Large intestine (tissue), 3 donors: Measurements from ENCODE around the gene LMF1. TPM values are rescaled to one million over a fixed set of nuclear protein-coding genes. Genes with fewer than 3 reads are reported as not detected.

Experiments used
- DNase-seq, 2 donors: peaks; one replicate each; pipeline versions ENCODE4 v3.0.0 to v3.0.0-alpha.2; 2013
- H3K27ac ChIP-seq: one replicate; pipeline ENCODE4 v1.5.1; 2013; ENCODE audit warnings: low read length
- H3K27me3 ChIP-seq: 2 replicates; pipeline ENCODE4 v1.6.1; 2013; ENCODE audit warnings: low read length; ENCODE audit not compliant: control insufficient read depth, insufficient read depth
- H3K36me3 ChIP-seq: 2 replicates; pipeline ENCODE4 v1.6.1; 2013; ENCODE audit warnings: low read length; ENCODE audit not compliant: control insufficient read depth, insufficient read depth
- H3K4me1 ChIP-seq: one replicate; pipeline ENCODE4 v1.6.1; 2013; ENCODE audit warnings: low read length; ENCODE audit not compliant: control insufficient read depth, insufficient read depth
- H3K4me3 ChIP-seq: one replicate; pipeline ENCODE4 v1.5.1; 2013; ENCODE audit warnings: low read length
- H3K9me3 ChIP-seq: one replicate; pipeline ENCODE4 v1.6.1; 2013; ENCODE audit warnings: mild to moderate bottlenecking, low read depth, low read length, moderate library complexity; ENCODE audit not compliant: control insufficient read depth
- WGBS: methylation state at CpG from one replicate; pipeline ENCODE4 v1.1.5; 2013; ENCODE audit warnings: low lambda C conversion rate; ENCODE audit not compliant: insufficient coverage; 5-methylcytosine and 5-hydroxymethylcytosine counted together
- polyA plus RNA-seq: library from polyadenylated mRNA; unstranded; fragments of 120-200 nt; gene quantifications from one replicate; pipeline ENCODE4 v1.2.1, GENCODE V29; 2013

Gene LMF1
- polyA plus RNA-seq, 1 donor: 17.2 TPM

GRCh38 chr16:984736-985636, 14.2 kb upstream of the LMF1 start:
- no CpG with 5 or more reads among the region's 78 CpGs for WGBS
- no peaks in the 10 kb centered on the region for H3K36me3 ChIP-seq
- peaks cover 33% of the 10 kb centered on the region for H3K27me3 ChIP-seq
- DNase-seq: no peak
- no peak overlapping the region for H3K4me3 ChIP-seq
- H3K9me3 ChIP-seq: peaks cover 17% of the 10 kb centered on the region
- no peaks in the 10 kb centered on the region for H3K4me1 ChIP-seq
- no peak overlapping the region for H3K27ac ChIP-seq

- Histone ChIP-seq H3K9me3 (peaks cover 17% of the 10 kb centered on the region), H3K27me3 (peaks cover 41% of the 10 kb centered on the region)
These were observed 13.4 kb upstream of the LMF1 start for GRCh38 chr16:984121-984694.

GRCh38 chr16:983044-984030, 12.6 kb upstream of the LMF1 start:
- Histone ChIP-seq H3K27ac (no peak overlapping the region), H3K4me3 (no peak overlapping the region), H3K27me3 (peaks cover 48% of the 10 kb centered on the region), H3K9me3 (peaks cover 17% of the 10 kb centered on the region), H3K4me1 (no peaks in the 10 kb centered on the region), H3K36me3 (no peaks in the 10 kb centered on the region)
- no CpG with 5 or more reads among the region's 59 CpGs for WGBS
- no peak for DNase-seq

More at GRCh38 chr16:984121-984694, 13.4 kb upstream of the LMF1 start:
- WGBS: no CpG with 5 or more reads among the region's 22 CpGs
- H3K27ac ChIP-seq: no peak overlapping the region
- no peak for DNase-seq
- no peaks in the 10 kb centered on the region for H3K4me1 ChIP-seq
- no peaks in the 10 kb centered on the region for H3K36me3 ChIP-seq
- H3K4me3 ChIP-seq: no peak overlapping the region

GRCh38 chr16:982145-983043, 11.6 kb upstream of the LMF1 start:
- peak in 1 of 2 donors; percentile 31 for DNase-seq
- peak overlapping the region; percentile 6 for H3K4me3 ChIP-seq
- H3K27me3 ChIP-seq: peaks cover 51% of the 10 kb centered on the region
- WGBS: no CpG with 5 or more reads among the region's 76 CpGs
- H3K9me3 ChIP-seq: peaks cover 21% of the 10 kb centered on the region
- no peak overlapping the region for H3K27ac ChIP-seq
- H3K4me1 ChIP-seq: no peaks in the 10 kb centered on the region
- no peaks in the 10 kb centered on the region for H3K36me3 ChIP-seq

- no peak for DNase-seq
- Histone ChIP-seq H3K36me3 (no peaks in the 10 kb centered on the region), H3K4me3 (peak within 1 kb of the TSS; percentile 30), H3K27ac (no peak within 1 kb of the TSS), H3K9me3 (peaks cover 21% of the 10 kb centered on the region), H3K27me3 (peaks cover 51% of the 10 kb centered on the region), H3K4me1 (no peaks in the 10 kb centered on the region)
- no CpG with 5 or more reads among the region's 80 CpGs for WGBS
These were observed 10.9 kb upstream of the LMF1 start, which contains the start of gene SOX8 for GRCh38 chr16:981695-982144. TSS of gene SOX8 (plus strand) at chr16:981770. CDS start at chr16:981923, 153 bp downstream.

- Histone ChIP-seq H3K27me3 (peaks cover 54% of the 10 kb centered on the region), H3K36me3 (no peaks in the 10 kb centered on the region), H3K9me3 (peaks cover 19% of the 10 kb centered on the region), H3K4me3 (no peak overlapping the region), H3K4me1 (no peaks in the 10 kb centered on the region), H3K27ac (no peak overlapping the region)
- peak in 1 of 2 donors; percentile 23 for DNase-seq
- no CpG with 5 or more reads among the region's 31 CpGs for WGBS
These were observed 9.7 kb upstream of the LMF1 start for GRCh38 chr16:980595-980854.

GRCh38 chr16:979859-980594, 9.2 kb upstream of the LMF1 start:
- Histone ChIP-seq H3K27ac (no peak overlapping the region), H3K4me3 (no peak overlapping the region)

GRCh38 chr16:979147-979546, 8.4 kb upstream of the LMF1 start:
- no peaks in the 10 kb centered on the region for H3K36me3 ChIP-seq
- DNase-seq: no peak
- no peak overlapping the region for H3K27ac ChIP-seq
- H3K4me1 ChIP-seq: no peaks in the 10 kb centered on the region
- H3K9me3 ChIP-seq: peaks cover 16% of the 10 kb centered on the region
- H3K27me3 ChIP-seq: peaks cover 53% of the 10 kb centered on the region
- no CpG with 5 or more reads among the region's 14 CpGs for WGBS
- no peak overlapping the region for H3K4me3 ChIP-seq

More at GRCh38 chr16:979859-980594, 9.2 kb upstream of the LMF1 start:
- Histone ChIP-seq H3K36me3 (no peaks in the 10 kb centered on the region), H3K4me1 (no peaks in the 10 kb centered on the region), H3K27me3 (peaks cover 54% of the 10 kb centered on the region), H3K9me3 (peaks cover 16% of the 10 kb centered on the region)
- DNase-seq: no peak
- no CpG with 5 or more reads among the region's 63 CpGs for WGBS

GRCh38 chr16:978403-978802, 7.6 kb upstream of the LMF1 start:
- no CpG with 5 or more reads among the region's 9 CpGs for WGBS
- DNase-seq: no peak
- H3K27ac ChIP-seq: no peak overlapping the region
- H3K36me3 ChIP-seq: no peaks in the 10 kb centered on the region
- H3K4me3 ChIP-seq: no peak overlapping the region
- H3K4me1 ChIP-seq: no peaks in the 10 kb centered on the region
- H3K9me3 ChIP-seq: peaks cover 12% of the 10 kb centered on the region
- H3K27me3 ChIP-seq: peaks cover 46% of the 10 kb centered on the region
